Measurements from ENCODE around the gene GGNBP2.

Gene GGNBP2

DNA sequence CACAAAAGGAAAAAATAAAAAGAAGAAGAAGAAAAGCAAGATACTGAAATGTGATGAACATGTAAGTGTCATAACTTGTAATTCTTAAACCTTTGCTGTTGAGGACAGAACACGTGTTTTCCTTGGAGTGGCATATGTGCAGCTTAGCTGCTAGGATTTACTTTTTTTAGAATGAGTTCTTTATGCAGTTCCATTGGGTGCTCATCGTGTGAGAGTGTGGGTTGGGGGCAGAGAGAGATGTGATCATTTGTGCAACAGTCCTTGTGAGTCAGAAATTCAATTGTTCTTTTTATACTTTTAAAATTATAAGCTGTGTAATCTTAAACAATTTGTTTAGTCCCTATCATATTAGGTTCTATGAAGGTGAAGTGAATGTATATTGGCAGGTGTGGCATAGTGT lies 41.4 kb downstream of the GGNBP2 start:
- H3K4me3 ChIP-seq (replicated peaks; ENCODE audit: low read depth, low read length) = no peak overlapping the region
- TF ChIP-seq, protein P1, sequence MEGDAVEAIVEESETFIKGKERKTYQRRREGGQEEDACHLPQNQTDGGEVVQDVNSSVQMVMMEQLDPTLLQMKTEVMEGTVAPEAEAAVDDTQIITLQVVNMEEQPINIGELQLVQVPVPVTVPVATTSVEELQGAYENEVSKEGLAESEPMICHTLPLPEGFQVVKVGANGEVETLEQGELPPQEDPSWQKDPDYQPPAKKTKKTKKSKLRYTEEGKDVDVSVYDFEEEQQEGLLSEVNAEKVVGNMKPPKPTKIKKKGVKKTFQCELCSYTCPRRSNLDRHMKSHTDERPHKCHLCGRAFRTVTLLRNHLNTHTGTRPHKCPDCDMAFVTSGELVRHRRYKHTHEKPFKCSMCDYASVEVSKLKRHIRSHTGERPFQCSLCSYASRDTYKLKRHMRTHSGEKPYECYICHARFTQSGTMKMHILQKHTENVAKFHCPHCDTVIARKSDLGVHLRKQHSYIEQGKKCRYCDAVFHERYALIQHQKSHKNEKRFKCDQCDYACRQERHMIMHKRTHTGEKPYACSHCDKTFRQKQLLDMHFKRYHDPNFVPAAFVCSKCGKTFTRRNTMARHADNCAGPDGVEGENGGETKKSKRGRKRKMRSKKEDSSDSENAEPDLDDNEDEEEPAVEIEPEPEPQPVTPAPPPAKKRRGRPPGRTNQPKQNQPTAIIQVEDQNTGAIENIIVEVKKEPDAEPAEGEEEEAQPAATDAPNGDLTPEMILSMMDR (IDR thresholded peaks at IDR 0.05; ENCODE audit: low read length, missing control alignments) = no peak
- no peak for DNase-seq (ENCODE audit: low read depth)

DNA sequence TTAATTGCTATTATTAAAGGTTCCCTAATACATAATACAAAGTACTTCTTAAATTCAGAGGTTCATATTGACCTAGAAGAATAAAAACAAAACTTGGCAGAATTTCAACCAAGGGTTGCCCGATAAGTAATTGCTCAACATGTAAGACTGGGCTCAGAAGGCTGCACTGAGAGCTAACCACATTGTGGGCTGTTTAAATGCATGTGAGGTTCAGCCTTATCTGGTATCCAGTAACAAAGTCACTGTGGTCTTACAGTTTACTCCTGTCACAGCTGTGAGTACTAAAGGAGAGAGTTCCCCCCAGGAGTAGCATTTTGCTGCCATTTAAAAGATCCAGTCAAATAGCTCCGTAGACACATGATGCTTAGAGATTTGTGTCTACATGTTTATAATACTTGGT lies 45.4 kb downstream of the GGNBP2 start:
- no peak overlapping the region for H3K4me3 ChIP-seq (replicated peaks; ENCODE audit: low read depth, low read length)
- TF ChIP-seq, protein P1 (IDR thresholded peaks at IDR 0.05; ENCODE audit: low read length, missing control alignments) = no peak
- DNase-seq (ENCODE audit: low read depth) = peak; percentile 54

DNA sequence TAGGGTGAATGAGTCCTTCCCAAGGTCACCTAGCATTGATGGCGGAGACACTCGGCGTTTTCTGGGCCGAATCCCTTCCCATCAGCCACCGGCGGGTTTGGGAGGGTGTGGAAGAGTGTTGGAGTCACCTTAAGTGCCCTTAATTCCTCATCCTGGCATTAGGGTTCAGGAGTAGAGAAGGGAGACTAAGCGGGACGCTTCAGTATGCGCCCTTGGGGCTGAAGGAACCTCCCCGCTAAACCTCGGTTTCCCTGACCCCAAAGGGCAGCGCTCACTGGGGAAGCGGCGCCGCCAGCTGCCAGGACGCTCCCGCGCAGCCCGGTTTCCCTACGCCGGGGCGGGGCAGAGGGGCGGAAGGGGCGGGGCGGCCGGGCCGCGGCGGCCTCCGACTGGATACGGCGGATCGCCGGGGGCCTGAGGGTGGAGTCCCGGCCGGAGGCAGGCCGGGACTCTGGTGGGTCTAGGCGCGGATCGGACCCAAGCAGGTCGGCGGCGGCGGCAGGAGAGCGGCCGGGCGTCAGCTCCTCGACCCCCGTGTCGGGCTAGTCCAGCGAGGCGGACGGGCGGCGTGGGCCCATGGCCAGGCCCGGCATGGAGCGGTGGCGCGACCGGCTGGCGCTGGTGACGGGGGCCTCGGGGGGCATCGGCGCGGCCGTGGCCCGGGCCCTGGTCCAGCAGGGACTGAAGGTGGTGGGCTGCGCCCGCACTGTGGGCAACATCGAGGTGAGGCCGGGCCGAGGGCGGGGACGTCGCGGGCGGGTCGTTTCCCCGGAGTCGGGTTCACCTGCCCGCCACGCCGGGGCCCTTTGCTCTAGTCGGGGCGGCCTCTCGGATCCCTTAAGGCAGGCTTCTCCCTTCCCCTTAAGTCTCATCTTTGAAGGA lies 47.0 kb downstream of the GGNBP2 start, which contains the start of gene DHRS11:
TSS of gene DHRS11 (plus strand) at position 446 of the 882 bp plus-strand sequence. CDS start at position 577, 131 bp downstream.
- peak within 1 kb of the TSS; percentile 56 for H3K4me3 ChIP-seq (replicated peaks; ENCODE audit: low read depth, low read length)
- peak; percentile 58 for DNase-seq (ENCODE audit: low read depth)
- TF ChIP-seq, protein P1 (IDR thresholded peaks at IDR 0.05; ENCODE audit: low read length, missing control alignments) = no peak

DNA sequence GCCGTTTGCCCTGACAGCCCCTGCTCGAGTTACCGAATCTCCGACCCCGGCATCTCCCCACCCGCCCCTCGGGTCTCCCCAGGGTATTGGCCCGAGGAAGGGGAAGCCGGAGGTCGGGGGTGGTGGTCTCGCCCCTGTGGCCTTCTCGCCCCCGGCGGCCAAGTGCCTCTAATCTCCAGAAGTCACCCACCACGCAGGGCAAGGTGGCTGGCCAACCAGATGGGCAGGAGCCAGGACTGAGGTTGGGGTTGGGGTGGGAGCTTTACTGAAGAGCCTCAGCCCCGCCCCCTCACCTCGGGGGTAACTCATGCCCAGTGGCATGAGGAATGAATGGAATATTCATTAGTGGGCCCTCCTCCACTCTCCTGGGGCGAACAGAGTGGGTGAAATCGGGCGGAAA lies 47.6 kb downstream of the GGNBP2 start:
- H3K4me3 ChIP-seq (replicated peaks; ENCODE audit: low read depth, low read length) = peak overlapping the region; percentile 56
- DNase-seq (ENCODE audit: low read depth) = no peak
- TF ChIP-seq, protein P1 (IDR thresholded peaks at IDR 0.05; ENCODE audit: low read length, missing control alignments) = no peak

DNA sequence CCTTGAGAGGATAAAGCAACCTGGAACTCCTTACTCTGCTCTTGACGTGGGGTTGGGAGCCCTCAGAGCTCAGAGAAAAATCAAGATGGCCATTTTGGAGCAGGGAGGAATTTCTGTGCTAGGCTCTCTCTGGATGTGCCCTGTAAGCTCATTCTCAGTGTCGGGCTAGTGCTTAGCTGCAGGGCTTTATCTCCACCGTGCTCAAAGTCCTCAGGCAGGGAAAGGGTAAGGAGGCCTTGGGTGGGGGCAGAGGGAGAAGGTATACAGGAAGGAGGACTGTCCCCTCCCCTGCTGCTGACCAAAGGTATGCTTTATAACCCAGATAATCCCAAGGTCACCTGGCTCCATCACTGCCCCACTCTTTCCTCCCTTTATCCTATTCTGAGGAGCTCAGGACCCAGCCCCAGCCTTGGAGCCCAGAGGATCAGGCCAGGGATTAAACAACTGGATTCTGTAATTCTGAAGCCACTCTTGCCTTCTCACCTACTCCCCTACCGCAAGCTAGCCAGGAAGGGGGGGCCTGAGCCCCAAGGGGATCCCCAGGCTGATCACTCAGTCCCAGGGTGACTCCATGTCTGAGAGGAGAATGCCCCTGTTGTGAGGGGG lies 48.1 kb downstream of the GGNBP2 start:
- TF ChIP-seq, protein P1 (IDR thresholded peaks at IDR 0.05; ENCODE audit: low read length, missing control alignments) = no peak
- H3K4me3 ChIP-seq (replicated peaks; ENCODE audit: low read depth, low read length) = peak overlapping the region; percentile 56
- no peak for DNase-seq (ENCODE audit: low read depth)

DNA sequence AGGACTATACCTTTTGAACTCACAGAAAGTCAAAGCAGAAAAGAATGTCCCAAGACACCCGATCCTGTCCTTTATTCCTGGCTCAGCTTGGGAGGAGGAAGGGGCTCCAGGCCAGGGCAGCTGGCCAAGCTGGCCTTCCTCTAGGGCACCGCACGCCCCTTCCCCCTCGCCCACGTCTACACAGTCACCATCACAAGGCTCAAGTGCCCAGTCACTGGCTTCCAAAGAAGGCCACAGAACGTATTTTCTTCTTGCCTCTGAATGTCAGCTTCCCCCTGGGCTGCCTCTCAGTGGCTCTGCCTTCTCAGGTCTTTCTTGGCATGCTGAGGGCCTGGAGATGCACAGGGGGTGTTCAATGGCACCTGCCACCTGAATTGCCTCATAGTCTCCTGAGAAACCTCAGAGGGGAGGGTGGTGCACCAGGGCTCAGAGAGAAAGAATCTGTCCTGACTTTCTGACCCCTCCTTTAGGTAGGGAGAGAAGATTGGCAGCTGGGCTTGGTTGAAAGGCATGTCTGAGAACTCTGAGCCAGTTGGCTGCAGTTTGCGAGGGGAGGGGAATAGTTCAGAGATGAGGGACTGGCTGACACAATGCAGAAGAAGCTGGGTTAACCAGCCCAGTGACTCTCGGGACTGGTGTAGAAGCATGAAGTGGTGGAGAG lies 49.1 kb downstream of the GGNBP2 start:
- TF ChIP-seq, protein P1 (IDR thresholded peaks at IDR 0.05; ENCODE audit: low read length, missing control alignments) = no peak
- H3K4me3 ChIP-seq (replicated peaks; ENCODE audit: low read depth, low read length) = no peak overlapping the region
- DNase-seq (ENCODE audit: low read depth) = no peak

All from fibroblast of pulmonary artery (primary cell).